Measurements from ENCODE around the gene FADS3. TPM values are rescaled to one million over a fixed set of nuclear protein-coding genes. Genes with fewer than 3 reads are reported as not detected.

FADS3 gene
- total and polyA plus RNA-seq, 2 of the 4 experiments (the other 2 are of a cell fraction): 54.5 to 110 TPM

DNA sequence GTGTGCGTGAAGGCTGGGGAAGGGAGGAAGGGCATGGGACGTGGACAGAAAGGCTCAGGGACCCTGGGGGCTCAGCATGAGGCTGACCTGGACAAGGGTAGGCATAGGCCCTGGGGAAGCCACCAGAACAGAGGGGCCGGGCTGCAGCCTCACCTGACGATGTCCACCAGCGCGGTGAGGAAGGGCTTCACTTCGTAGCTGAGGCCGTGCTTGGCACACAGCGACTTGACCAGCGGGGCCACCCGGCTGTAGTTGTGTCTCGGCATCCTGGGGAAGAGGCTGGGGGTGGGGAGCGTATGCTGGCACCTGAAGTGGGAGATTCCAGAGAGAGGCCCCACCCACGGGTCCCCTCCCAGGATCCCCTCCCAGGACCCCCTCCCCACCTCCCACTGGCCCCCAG, 15.6 kb downstream of the FADS3 start:
- H4K5ac ChIP-seq (ENCODE audit: low read depth, low read length): no peak overlapping the region
- H3K4me1 ChIP-seq (ENCODE audit: control insufficient read depth, insufficient read depth, low read length): peaks cover 2% of the 10 kb centered on the region
- H3K4me3 ChIP-seq (ENCODE audit: insufficient read depth, low read depth, low read length): no peak overlapping the region
- in situ Hi-C loops (cut with MboI; ENCODE audit: low sequenced_read_pairs) (no loop called here), dilution Hi-C loops (cut with HindIII; ENCODE audit: low sequenced_read_pairs, unreplicated experiment) (no loop called here), intact Hi-C loops (cut with micrococcal nuclease) (no loop called here)
- H3K9me1 ChIP-seq (ENCODE audit: insufficient read depth, low read length): 0 out of 2 replicates have a peak, but pooled peaks cover 5% of the 10 kb centered on the region
- no peak overlapping the region for H3K18ac ChIP-seq (ENCODE audit: low read depth, low read length)
- H2BK5ac ChIP-seq (ENCODE audit: low read depth, low read length, poor library complexity, severe bottlenecking): no peak overlapping the region
- peaks cover 4% of the 10 kb centered on the region for H4K20me1 ChIP-seq (ENCODE audit: insufficient read depth, low read length)
- H3K4ac ChIP-seq (ENCODE audit: low read depth, low read length): no peak overlapping the region
- 0 out of 4 replicates have a peak, but pooled peaks cover 0 to 2% of the 10 kb centered on the region in 2 experiments for H3K79me1 ChIP-seq (ENCODE audit: low read depth in 1 of 2, low read length in 2 of 2)
- no TSS peak for BruUV-seq (replicated peaks)
- peak overlapping the region; percentile 55 for H2AK9ac ChIP-seq (replicated peaks; ENCODE audit: low read depth, low read length, poor library complexity)
- H3K56ac ChIP-seq (ENCODE audit: extremely low read depth, insufficient read depth, low read length): no peak overlapping the region
- no peak for TF ChIP-seq MXI1 (IDR thresholded peaks at IDR 0.05; ENCODE audit: borderline replicate concordance, low read depth, low read length)
- TF ChIP-seq, protein P1, sequence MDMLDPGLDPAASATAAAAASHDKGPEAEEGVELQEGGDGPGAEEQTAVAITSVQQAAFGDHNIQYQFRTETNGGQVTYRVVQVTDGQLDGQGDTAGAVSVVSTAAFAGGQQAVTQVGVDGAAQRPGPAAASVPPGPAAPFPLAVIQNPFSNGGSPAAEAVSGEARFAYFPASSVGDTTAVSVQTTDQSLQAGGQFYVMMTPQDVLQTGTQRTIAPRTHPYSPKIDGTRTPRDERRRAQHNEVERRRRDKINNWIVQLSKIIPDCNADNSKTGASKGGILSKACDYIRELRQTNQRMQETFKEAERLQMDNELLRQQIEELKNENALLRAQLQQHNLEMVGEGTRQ (IDR thresholded peaks at IDR 0.05; ENCODE audit: low read depth, low read length): no peak
- TF ChIP-seq RFX5 (IDR thresholded peaks at IDR 0.05; ENCODE audit: low read depth, low read length): no peak
- TF ChIP-seq, protein P2, sequence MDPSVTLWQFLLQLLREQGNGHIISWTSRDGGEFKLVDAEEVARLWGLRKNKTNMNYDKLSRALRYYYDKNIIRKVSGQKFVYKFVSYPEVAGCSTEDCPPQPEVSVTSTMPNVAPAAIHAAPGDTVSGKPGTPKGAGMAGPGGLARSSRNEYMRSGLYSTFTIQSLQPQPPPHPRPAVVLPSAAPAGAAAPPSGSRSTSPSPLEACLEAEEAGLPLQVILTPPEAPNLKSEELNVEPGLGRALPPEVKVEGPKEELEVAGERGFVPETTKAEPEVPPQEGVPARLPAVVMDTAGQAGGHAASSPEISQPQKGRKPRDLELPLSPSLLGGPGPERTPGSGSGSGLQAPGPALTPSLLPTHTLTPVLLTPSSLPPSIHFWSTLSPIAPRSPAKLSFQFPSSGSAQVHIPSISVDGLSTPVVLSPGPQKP (IDR thresholded peaks at IDR 0.05; ENCODE audit: borderline replicate concordance, low read depth, low read length): no peak
- no peak for TF ChIP-seq CHD1 (IDR thresholded peaks at IDR 0.05; ENCODE audit: low read depth, low read length)
- TF ChIP-seq NFE2L2 (IDR thresholded peaks at IDR 0.05; ENCODE audit: low read depth, low read length): no peak
- no peak for TF ChIP-seq MAZ (IDR thresholded peaks at IDR 0.05; ENCODE audit: borderline replicate concordance, low read depth, low read length)
- TF ChIP-seq SMC3 (IDR thresholded peaks at IDR 0.05; ENCODE audit: low read depth, low read length): no peak
- TF ChIP-seq MAFK (IDR thresholded peaks at IDR 0.05; ENCODE audit: low read depth, low read length): no peak
- TF ChIP-seq FOS (IDR thresholded peaks at IDR 0.05; ENCODE audit: low read depth, low read length): no peak
- TF ChIP-seq RAD21 (IDR thresholded peaks at IDR 0.05; ENCODE audit: low read length): no peak
- TF ChIP-seq, protein P3, sequence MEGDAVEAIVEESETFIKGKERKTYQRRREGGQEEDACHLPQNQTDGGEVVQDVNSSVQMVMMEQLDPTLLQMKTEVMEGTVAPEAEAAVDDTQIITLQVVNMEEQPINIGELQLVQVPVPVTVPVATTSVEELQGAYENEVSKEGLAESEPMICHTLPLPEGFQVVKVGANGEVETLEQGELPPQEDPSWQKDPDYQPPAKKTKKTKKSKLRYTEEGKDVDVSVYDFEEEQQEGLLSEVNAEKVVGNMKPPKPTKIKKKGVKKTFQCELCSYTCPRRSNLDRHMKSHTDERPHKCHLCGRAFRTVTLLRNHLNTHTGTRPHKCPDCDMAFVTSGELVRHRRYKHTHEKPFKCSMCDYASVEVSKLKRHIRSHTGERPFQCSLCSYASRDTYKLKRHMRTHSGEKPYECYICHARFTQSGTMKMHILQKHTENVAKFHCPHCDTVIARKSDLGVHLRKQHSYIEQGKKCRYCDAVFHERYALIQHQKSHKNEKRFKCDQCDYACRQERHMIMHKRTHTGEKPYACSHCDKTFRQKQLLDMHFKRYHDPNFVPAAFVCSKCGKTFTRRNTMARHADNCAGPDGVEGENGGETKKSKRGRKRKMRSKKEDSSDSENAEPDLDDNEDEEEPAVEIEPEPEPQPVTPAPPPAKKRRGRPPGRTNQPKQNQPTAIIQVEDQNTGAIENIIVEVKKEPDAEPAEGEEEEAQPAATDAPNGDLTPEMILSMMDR (conservative IDR thresholded peaks at IDR 0.05; ENCODE audit: low read depth, low read length): no peak
- TF ChIP-seq RCOR1 (IDR thresholded peaks at IDR 0.05; ENCODE audit: insufficient replicate concordance, low read length): no peak
- no peak for TF ChIP-seq POLR2A (IDR thresholded peaks at IDR 0.05; ENCODE audit: low read depth, low read length)
- no peak for TF ChIP-seq BHLHE40 (IDR thresholded peaks at IDR 0.05; ENCODE audit: low read depth, low read length)
- no peak for TF ChIP-seq CEBPB (IDR thresholded peaks at IDR 0.05; ENCODE audit: low read depth, low read length)
- DNase-seq (no peak), ATAC-seq (ENCODE audit: low read depth) (no peak)
- H2BK120ac ChIP-seq (ENCODE audit: low read depth, low read length): no peak overlapping the region
- no peak overlapping the region for H3K14ac ChIP-seq (replicated peaks; ENCODE audit: low read depth, low read length)
- H3K27ac ChIP-seq (ENCODE audit: insufficient read depth, low read length): no peak overlapping the region
- WGBS, 2 experiments (ENCODE audit: extremely low coverage in 2 of 2, insufficient read length in 1 of 2): 100% methylated on average over 2 of the region's 14 CpGs; no CpG with 5 or more reads in 1 of the 2 experiments
- no peak overlapping the region for H2BK15ac ChIP-seq (ENCODE audit: low read depth, low read length)
- H4K8ac ChIP-seq (ENCODE audit: low read depth in 2 of 2, low read length in 2 of 2): no peak overlapping the region
- H2AK5ac ChIP-seq (ENCODE audit: low read depth, low read length): no peak overlapping the region
- H3K36me3 ChIP-seq (ENCODE audit: control insufficient read depth, insufficient read depth, low read length): peaks cover 26% of the 10 kb centered on the region
- H4K91ac ChIP-seq (ENCODE audit: insufficient read depth, low read depth, low read length): no peak overlapping the region
- ChIA-PET CTCF (interaction anchor here (1.0 to 1.5 kb wide), 2 partner anchors 78 to 207 kb away, joined by 3 read pairs; no protein-coding TSS in a partner anchor), POLR2A (ENCODE audit: unreplicated experiment) (no interaction called here)
- H3K27me3 ChIP-seq (ENCODE audit: control insufficient read depth, insufficient read depth, low read length): no peaks in the 10 kb centered on the region
- no peaks in the 10 kb centered on the region for H3K9me3 ChIP-seq (ENCODE audit: control insufficient read depth, insufficient read depth, low read length)
- H2AFZ ChIP-seq (replicated peaks; ENCODE audit: low read length, poor library complexity): peak overlapping the region; percentile 43
- H2BK20ac ChIP-seq (ENCODE audit: low read depth, low read length): no peak overlapping the region
- H3K4me2 ChIP-seq (ENCODE audit: low read depth, low read length): no peak overlapping the region
- no peak overlapping the region for H3K9ac ChIP-seq (ENCODE audit: low read depth, low read length)
- no peak overlapping the region for H3K23ac ChIP-seq (ENCODE audit: low read depth, low read length)
